ENCODE measurements around the gene NKX3-2.

NKX3-2 gene

GRCh38 chr4:13511101-13511500, 33.2 kb downstream of the NKX3-2 start:
- no peaks in the 10 kb centered on the region for H3K9me3 ChIP-seq (ENCODE audit: control insufficient read depth, low read length)
- no peak overlapping the region for H3K9ac ChIP-seq (ENCODE audit: low read length)
- no peaks in the 10 kb centered on the region for H3K36me3 ChIP-seq (ENCODE audit: control insufficient read depth, insufficient read depth, low read length)
- no peak overlapping the region for H3K4me3 ChIP-seq (ENCODE audit: low read length)
- no peaks in the 10 kb centered on the region for H3K27me3 ChIP-seq (ENCODE audit: control insufficient read depth, insufficient read depth, low read length)
- no peaks in the 10 kb centered on the region for H3K4me1 ChIP-seq (ENCODE audit: control insufficient read depth, insufficient read depth, low read length)

- Histone ChIP-seq H3K27me3 (ENCODE audit: control insufficient read depth, insufficient read depth, low read length) (no peaks in the 10 kb centered on the region), H3K9ac (ENCODE audit: low read length) (no peak overlapping the region), H3K9me3 (ENCODE audit: control insufficient read depth, low read length) (no peaks in the 10 kb centered on the region), H3K4me3 (ENCODE audit: low read length) (no peak overlapping the region), H3K36me3 (ENCODE audit: control insufficient read depth, insufficient read depth, low read length) (no peaks in the 10 kb centered on the region), H3K4me1 (ENCODE audit: control insufficient read depth, insufficient read depth, low read length) (no peaks in the 10 kb centered on the region)
These were observed 34.9 kb downstream of the NKX3-2 start for GRCh38 chr4:13509442-13509841.

GRCh38 chr4:13504374-13504773, 39.9 kb downstream of the NKX3-2 start:
- H3K9me3 ChIP-seq (ENCODE audit: control insufficient read depth, low read length) = no peaks in the 10 kb centered on the region
- no peak overlapping the region for H3K4me3 ChIP-seq (ENCODE audit: low read length)
- H3K27me3 ChIP-seq (ENCODE audit: control insufficient read depth, insufficient read depth, low read length) = no peaks in the 10 kb centered on the region
- H3K36me3 ChIP-seq (ENCODE audit: control insufficient read depth, insufficient read depth, low read length) = no peaks in the 10 kb centered on the region
- no peak overlapping the region for H3K9ac ChIP-seq (ENCODE audit: low read length)
- no peaks in the 10 kb centered on the region for H3K4me1 ChIP-seq (ENCODE audit: control insufficient read depth, insufficient read depth, low read length)

GRCh38 chr4:13498469-13498868, 45.8 kb downstream of the NKX3-2 start:
- no peaks in the 10 kb centered on the region for H3K9me3 ChIP-seq (ENCODE audit: control insufficient read depth, low read length)
- no peaks in the 10 kb centered on the region for H3K36me3 ChIP-seq (ENCODE audit: control insufficient read depth, insufficient read depth, low read length)
- no peaks in the 10 kb centered on the region for H3K4me1 ChIP-seq (ENCODE audit: control insufficient read depth, insufficient read depth, low read length)
- no peak overlapping the region for H3K9ac ChIP-seq (ENCODE audit: low read length)
- no peaks in the 10 kb centered on the region for H3K27me3 ChIP-seq (ENCODE audit: control insufficient read depth, insufficient read depth, low read length)
- no peak overlapping the region for H3K4me3 ChIP-seq (ENCODE audit: low read length)

- Histone ChIP-seq H3K36me3 (ENCODE audit: control insufficient read depth, insufficient read depth, low read length) (no peaks in the 10 kb centered on the region), H3K4me3 (ENCODE audit: low read length) (no peak overlapping the region), H3K9ac (ENCODE audit: low read length) (no peak overlapping the region), H3K27me3 (ENCODE audit: control insufficient read depth, insufficient read depth, low read length) (no peaks in the 10 kb centered on the region), H3K4me1 (ENCODE audit: control insufficient read depth, insufficient read depth, low read length) (no peaks in the 10 kb centered on the region), H3K9me3 (ENCODE audit: control insufficient read depth, low read length) (no peaks in the 10 kb centered on the region)
These were observed 47.7 kb downstream of the NKX3-2 start for GRCh38 chr4:13496605-13497004.

GRCh38 chr4:13495753-13496152, 48.6 kb downstream of the NKX3-2 start:
- Histone ChIP-seq H3K27me3 (ENCODE audit: control insufficient read depth, insufficient read depth, low read length) (no peaks in the 10 kb centered on the region), H3K9ac (ENCODE audit: low read length) (no peak overlapping the region), H3K4me1 (ENCODE audit: control insufficient read depth, insufficient read depth, low read length) (no peaks in the 10 kb centered on the region), H3K36me3 (ENCODE audit: control insufficient read depth, insufficient read depth, low read length) (no peaks in the 10 kb centered on the region), H3K4me3 (ENCODE audit: low read length) (no peak overlapping the region), H3K9me3 (ENCODE audit: control insufficient read depth, low read length) (no peaks in the 10 kb centered on the region)

- Histone ChIP-seq H3K27me3 (ENCODE audit: control insufficient read depth, insufficient read depth, low read length) (no peaks in the 10 kb centered on the region), H3K4me1 (ENCODE audit: control insufficient read depth, insufficient read depth, low read length) (no peaks in the 10 kb centered on the region), H3K9ac (ENCODE audit: low read length) (no peak overlapping the region), H3K4me3 (ENCODE audit: low read length) (no peak overlapping the region), H3K9me3 (ENCODE audit: control insufficient read depth, low read length) (no peaks in the 10 kb centered on the region), H3K36me3 (ENCODE audit: control insufficient read depth, insufficient read depth, low read length) (no peaks in the 10 kb centered on the region)
These were observed 50.5 kb downstream of the NKX3-2 start for GRCh38 chr4:13493793-13494192.

GRCh38 chr4:13492747-13493146, 51.6 kb downstream of the NKX3-2 start:
- H3K4me1 ChIP-seq (ENCODE audit: control insufficient read depth, insufficient read depth, low read length) = no peaks in the 10 kb centered on the region
- H3K9me3 ChIP-seq (ENCODE audit: control insufficient read depth, low read length) = no peaks in the 10 kb centered on the region
- no peaks in the 10 kb centered on the region for H3K27me3 ChIP-seq (ENCODE audit: control insufficient read depth, insufficient read depth, low read length)
- H3K36me3 ChIP-seq (ENCODE audit: control insufficient read depth, insufficient read depth, low read length) = no peaks in the 10 kb centered on the region
- no peak overlapping the region for H3K4me3 ChIP-seq (ENCODE audit: low read length)
- no peak overlapping the region for H3K9ac ChIP-seq (ENCODE audit: low read length)

Measured in mucosa of stomach (tissue), 1 donor.